Mesothelial cell of epicardium (in vitro differentiated cells): ENCODE measurements around the gene OR5A1. TPM values are rescaled to one million over a fixed set of nuclear protein-coding genes. Genes with fewer than 3 reads are reported as not detected.

Experiments used
- DNase-seq, 2 experiments: peaks; one replicate each; pipeline ENCODE4 v3.0.0; 2021; ENCODE audit warnings: low spot score in 2 of 2; ENCODE audit not compliant: unreplicated experiment in 2 of 2
- H3K27ac Mint-ChIP-seq: 2 replicates; pipeline ENCODE4 v1.8.0; 2021; ENCODE audit warnings: mixed read lengths
- H3K27me3 Mint-ChIP-seq: 2 replicates; pipeline ENCODE4 v1.8.0; 2021; ENCODE audit warnings: low read depth, mixed read lengths
- H3K36me3 Mint-ChIP-seq: 2 replicates; pipeline ENCODE4 v1.8.0; 2021; ENCODE audit warnings: mixed read lengths
- H3K4me1 Mint-ChIP-seq: 2 replicates; pipeline ENCODE4 v1.8.0; 2021; ENCODE audit warnings: mixed read lengths
- H3K4me3 Mint-ChIP-seq: 2 replicates; pipeline ENCODE4 v1.8.0; 2021; ENCODE audit warnings: mild to moderate bottlenecking, moderate library complexity, mixed read lengths
- H3K9me3 Mint-ChIP-seq: 2 replicates; pipeline ENCODE4 v1.8.0; 2021; ENCODE audit warnings: mixed read lengths
- total RNA-seq: library from RNA; stranded (reverse); gene quantifications from 3 replicates; pipeline ENCODE4 v1.2.1, GENCODE V29; 2021
- TF ChIP-seq, protein P1 (sequence below): fragments of 200-600 bp; sonication (generic); IDR thresholded peaks from one replicate; pipeline ENCODE4 v1.5.0; 2021; ENCODE audit warnings: antibody characterized with exemption; ENCODE audit not compliant: unreplicated experiment

The OR5A1 gene
- total RNA-seq, 1 donor from 2014 or later: not detected

DNA sequence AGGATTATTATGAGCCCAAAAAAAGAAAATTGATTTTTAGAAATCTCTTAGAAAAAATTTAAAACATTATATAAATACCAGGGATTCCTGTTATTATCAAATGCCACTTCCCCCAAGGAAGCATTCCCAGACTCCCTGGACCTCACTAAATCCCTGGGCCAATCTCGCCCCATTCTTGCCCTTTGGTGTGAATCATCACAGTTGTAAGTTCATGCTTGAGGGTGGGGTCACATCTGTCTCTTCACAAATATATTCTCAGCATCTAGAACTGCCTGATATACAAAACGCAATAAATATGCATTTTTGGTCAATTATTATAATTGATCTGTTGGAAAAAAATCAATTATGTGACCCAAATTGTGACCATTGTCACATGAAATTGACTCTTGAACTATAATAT is 12.2 kb downstream of the OR5A1 start:
- no peak overlapping the region for H3K27ac Mint-ChIP-seq
- no peaks in the 10 kb centered on the region for H3K4me1 Mint-ChIP-seq
- peaks cover 2% of the 10 kb centered on the region for H3K27me3 Mint-ChIP-seq
- no peak for DNase-seq
- no peak overlapping the region for H3K4me3 Mint-ChIP-seq
- TF ChIP-seq, protein P1, sequence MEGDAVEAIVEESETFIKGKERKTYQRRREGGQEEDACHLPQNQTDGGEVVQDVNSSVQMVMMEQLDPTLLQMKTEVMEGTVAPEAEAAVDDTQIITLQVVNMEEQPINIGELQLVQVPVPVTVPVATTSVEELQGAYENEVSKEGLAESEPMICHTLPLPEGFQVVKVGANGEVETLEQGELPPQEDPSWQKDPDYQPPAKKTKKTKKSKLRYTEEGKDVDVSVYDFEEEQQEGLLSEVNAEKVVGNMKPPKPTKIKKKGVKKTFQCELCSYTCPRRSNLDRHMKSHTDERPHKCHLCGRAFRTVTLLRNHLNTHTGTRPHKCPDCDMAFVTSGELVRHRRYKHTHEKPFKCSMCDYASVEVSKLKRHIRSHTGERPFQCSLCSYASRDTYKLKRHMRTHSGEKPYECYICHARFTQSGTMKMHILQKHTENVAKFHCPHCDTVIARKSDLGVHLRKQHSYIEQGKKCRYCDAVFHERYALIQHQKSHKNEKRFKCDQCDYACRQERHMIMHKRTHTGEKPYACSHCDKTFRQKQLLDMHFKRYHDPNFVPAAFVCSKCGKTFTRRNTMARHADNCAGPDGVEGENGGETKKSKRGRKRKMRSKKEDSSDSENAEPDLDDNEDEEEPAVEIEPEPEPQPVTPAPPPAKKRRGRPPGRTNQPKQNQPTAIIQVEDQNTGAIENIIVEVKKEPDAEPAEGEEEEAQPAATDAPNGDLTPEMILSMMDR: no peak
- H3K36me3 Mint-ChIP-seq: no peaks in the 10 kb centered on the region
- peaks cover 19% of the 10 kb centered on the region for H3K9me3 Mint-ChIP-seq

GRCh38 chr11:59456661-59457060 is 20.4 kb downstream of the OR5A1 start, which contains the start of gene OR4D6:
TSS of gene OR4D6 (plus strand) at chr11:59456961. CDS start at chr11:59456961, 0 bp downstream.
- no peaks in the 10 kb centered on the region for H3K27me3 Mint-ChIP-seq
- no peaks in the 10 kb centered on the region for H3K9me3 Mint-ChIP-seq
- H3K4me3 Mint-ChIP-seq: no peak within 1 kb of the TSS
- no peaks in the 10 kb centered on the region for H3K4me1 Mint-ChIP-seq
- no peaks in the 10 kb centered on the region for H3K36me3 Mint-ChIP-seq
- TF ChIP-seq, protein P1: no peak
- H3K27ac Mint-ChIP-seq: no peak within 1 kb of the TSS
- DNase-seq: no peak

- no peaks in the 10 kb centered on the region for H3K4me1 Mint-ChIP-seq
Measured at GRCh38 chr11:59459916-59460315, 23.6 kb downstream of the OR5A1 start.

GRCh38 chr11:59463190-59463641 is 26.9 kb downstream of the OR5A1 start:
- Mint-ChIP-seq H3K27me3 (no peaks in the 10 kb centered on the region), H3K4me1 (no peaks in the 10 kb centered on the region), H3K36me3 (no peaks in the 10 kb centered on the region), H3K4me3 (no peak overlapping the region), H3K27ac (no peak overlapping the region), H3K9me3 (peaks cover 4% of the 10 kb centered on the region)
- TF ChIP-seq, protein P1: no peak
- DNase-seq: no peak

More at GRCh38 chr11:59459916-59460315, 23.6 kb downstream of the OR5A1 start:
- no peak overlapping the region for H3K4me3 Mint-ChIP-seq
- H3K27me3 Mint-ChIP-seq: no peaks in the 10 kb centered on the region
- H3K9me3 Mint-ChIP-seq: peaks cover 1% of the 10 kb centered on the region
- H3K27ac Mint-ChIP-seq: no peak overlapping the region
- H3K36me3 Mint-ChIP-seq: no peaks in the 10 kb centered on the region
- TF ChIP-seq, protein P1: no peak
- no peak for DNase-seq

DNA sequence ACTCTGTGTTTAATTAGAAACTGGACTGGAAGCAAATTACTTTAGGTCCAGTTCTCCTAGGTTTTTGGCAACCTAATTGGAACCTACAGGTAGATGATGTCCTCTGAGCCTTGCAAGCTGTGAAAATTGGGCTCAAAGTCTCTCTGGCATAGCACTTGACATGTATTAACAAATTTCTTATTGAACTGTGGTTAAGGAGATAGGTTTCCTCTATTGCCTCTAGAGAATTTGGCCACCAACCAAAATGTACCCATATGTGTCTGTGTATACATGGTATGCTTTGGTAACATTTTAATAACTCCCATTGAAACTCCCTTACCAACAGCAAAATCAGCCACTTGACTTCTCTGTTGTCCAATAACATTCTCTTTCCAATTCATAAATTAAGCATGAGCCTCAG is 36.7 kb downstream of the OR5A1 start, which contains the start of gene OR4D10:
TSS of gene OR4D10 (plus strand) at position 301 of the 400 bp plus-strand sequence. CDS start 4,115 bp downstream, outside the sequence.
- TF ChIP-seq, protein P1: no peak
- no peak for DNase-seq
- Mint-ChIP-seq H3K27ac (no peak within 1 kb of the TSS), H3K27me3 (peaks cover 13% of the 10 kb centered on the region), H3K4me1 (no peaks in the 10 kb centered on the region), H3K36me3 (no peaks in the 10 kb centered on the region), H3K4me3 (no peak within 1 kb of the TSS), H3K9me3 (no peaks in the 10 kb centered on the region)

- Mint-ChIP-seq H3K9me3 (no peaks in the 10 kb centered on the region), H3K36me3 (no peaks in the 10 kb centered on the region), H3K4me3 (no peak overlapping the region), H3K27me3 (peaks cover 17% of the 10 kb centered on the region), H3K4me1 (no peaks in the 10 kb centered on the region), H3K27ac (no peak overlapping the region)
- DNase-seq: no peak
- TF ChIP-seq, protein P1: no peak
Measured at GRCh38 chr11:59475176-59475575, 38.9 kb downstream of the OR5A1 start.
